GM18951 (cell line): ENCODE results near the gene HOXB1.
A peak's percentile ranks its signal among the peaks of the same experiment; 100 is the strongest.

Experiments
- POLR2A ChIP-seq: IDR thresholded peaks from 4 replicates; pipeline ENCODE4 v1.6.1; 2011; ENCODE audit warnings: mild to moderate bottlenecking; ENCODE audit not compliant: insufficient read length, insufficient read depth; ENCODE audit errors: extremely low read depth
- in situ Hi-C: fragments of 300-500 bp; cut with MboI; formaldehyde crosslinking; loops from one replicate; pipeline ENCODE4 v1.12.0; 2022; ENCODE audit warnings: low sequenced_read_pairs, mixed read lengths, inconsistent platforms; ENCODE audit not compliant: unreplicated experiment

The HOXB1 gene

GRCh38 chr17:48563385-48563838 is 32.6 kb upstream of the HOXB1 start:
- in situ Hi-C loops = no loop called here
- no peak for TF ChIP-seq POLR2A

- TF ChIP-seq POLR2A = no peak
- in situ Hi-C loops = no loop called here
Observed at GRCh38 chr17:48562934-48563333, 32.1 kb upstream of the HOXB1 start.

- peak; percentile 59 for TF ChIP-seq POLR2A
- in situ Hi-C loops = no loop called here
Observed at GRCh38 chr17:48561884-48562810, 31.3 kb upstream of the HOXB1 start.

GRCh38 chr17:48559840-48560817 is 29.3 kb upstream of the HOXB1 start:
- TF ChIP-seq POLR2A = no peak
- in situ Hi-C loops = no loop called here

GRCh38 chr17:48559122-48559839 is 28.5 kb upstream of the HOXB1 start:
- in situ Hi-C loops = no loop called here
- TF ChIP-seq POLR2A = no peak

- TF ChIP-seq POLR2A = no peak
- in situ Hi-C loops = no loop called here
Observed at GRCh38 chr17:48558831-48559121, 28.0 kb upstream of the HOXB1 start.

GRCh38 chr17:48558057-48558830 is 27.4 kb upstream of the HOXB1 start:
- in situ Hi-C loops = no loop called here
- no peak for TF ChIP-seq POLR2A

GRCh38 chr17:48556576-48557401 is 26.0 kb upstream of the HOXB1 start:
- in situ Hi-C loops = no loop called here
- no peak for TF ChIP-seq POLR2A

GRCh38 chr17:48556229-48556575 is 25.4 kb upstream of the HOXB1 start:
- TF ChIP-seq POLR2A = no peak
- in situ Hi-C loops = no loop called here

GRCh38 chr17:48555258-48556228 is 24.7 kb upstream of the HOXB1 start:
- in situ Hi-C loops = no loop called here
- no peak for TF ChIP-seq POLR2A
